Suppressor macrophage treated with lipopolysaccharide for 4 hours (primary cell): ENCODE data around the gene ASAP3.

Experiments used
- DNase-seq: peaks from one replicate; pipeline ENCODE4 v3.0.0-alpha.2; 2020

ASAP3 gene

DNA sequence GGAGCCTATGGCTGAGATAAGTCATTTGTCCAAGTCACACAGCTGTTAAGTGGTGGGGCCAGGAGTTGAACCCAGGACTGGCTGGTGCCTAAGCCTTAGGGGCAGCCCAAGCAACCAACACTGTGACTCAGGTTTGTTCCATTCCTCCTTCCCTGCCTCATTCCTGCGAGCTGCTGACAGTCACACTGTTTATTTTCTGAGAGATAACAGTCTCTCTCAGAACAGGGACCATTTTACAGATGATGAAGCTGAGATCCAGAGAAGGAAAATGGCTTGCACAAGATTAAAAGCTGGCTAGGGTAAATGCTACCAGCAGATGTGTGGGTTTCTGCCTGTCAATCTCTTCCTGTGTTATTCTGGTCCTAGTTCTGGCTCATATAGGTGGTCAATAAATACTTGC, 35.1 kb downstream of the ASAP3 start:
- DNase-seq = no peak

DNA sequence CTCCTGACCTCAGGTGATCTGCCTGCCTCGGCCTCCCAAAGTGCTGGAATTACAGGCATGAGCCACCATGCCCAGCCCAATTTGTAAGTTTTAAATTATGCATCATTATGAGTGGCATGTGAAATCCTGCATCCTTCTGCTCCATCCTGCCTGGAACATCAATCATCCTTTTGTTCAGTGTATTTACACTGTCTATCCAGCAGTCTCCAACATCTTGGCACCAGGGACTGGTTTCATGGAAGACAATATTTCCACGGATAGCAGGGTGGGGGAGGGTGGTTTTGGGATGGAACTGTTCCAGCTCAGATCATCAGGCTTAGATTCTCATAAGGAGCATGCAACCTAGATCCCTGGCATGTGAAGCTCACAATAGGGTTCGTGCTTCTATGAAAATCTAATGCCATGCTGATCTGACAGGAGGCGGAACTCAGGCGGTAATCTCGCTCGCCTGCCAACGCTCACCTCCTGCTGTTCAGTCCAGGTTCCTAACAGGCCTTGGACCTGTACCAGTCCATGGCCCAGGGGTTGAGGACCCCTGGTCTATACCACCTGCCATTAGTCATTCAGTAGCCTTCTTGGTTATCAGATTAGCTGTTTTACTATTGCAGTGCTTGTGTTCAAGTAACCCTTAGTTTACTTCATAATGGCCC, 37.2 kb downstream of the ASAP3 start:
- DNase-seq = no peak

DNA sequence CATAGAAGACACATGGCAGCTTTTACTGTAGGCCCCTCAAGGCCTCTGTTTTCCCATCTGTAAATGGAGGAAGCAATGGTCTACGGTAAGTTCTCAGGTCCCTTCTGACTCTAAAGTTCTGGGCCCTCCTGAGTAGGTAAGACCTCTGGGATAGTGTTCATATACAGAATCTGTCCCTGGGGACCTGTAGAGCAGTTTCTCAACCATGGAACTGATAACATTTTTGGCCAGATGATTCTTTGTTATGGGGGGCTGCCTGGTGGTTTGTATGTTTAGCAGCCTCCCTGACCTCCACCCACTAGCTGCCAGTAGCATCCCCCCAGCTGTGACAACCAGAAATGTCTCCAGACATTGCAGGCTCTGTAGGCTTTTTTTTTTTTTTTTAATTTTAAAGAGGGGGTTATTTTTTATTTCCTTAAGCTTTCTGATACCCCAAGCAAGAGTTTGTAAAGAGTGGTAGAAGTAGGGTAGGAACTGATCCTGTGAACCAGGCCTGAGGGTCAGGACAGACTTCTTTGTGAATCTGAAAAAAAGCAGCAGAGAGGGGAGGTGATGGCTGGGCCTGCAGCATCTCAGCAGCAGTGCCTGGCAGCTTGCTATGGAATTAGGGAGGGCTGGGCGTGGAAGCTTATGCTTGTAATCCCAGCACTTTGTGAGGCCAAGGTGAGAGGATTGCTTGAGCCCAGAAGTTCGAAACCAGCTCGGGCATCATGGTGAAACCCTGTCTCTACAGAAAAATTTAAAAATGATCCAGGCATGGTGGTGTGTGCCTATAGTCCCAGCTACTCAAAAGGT, 39.2 kb downstream of the ASAP3 start:
- no peak for DNase-seq

DNA sequence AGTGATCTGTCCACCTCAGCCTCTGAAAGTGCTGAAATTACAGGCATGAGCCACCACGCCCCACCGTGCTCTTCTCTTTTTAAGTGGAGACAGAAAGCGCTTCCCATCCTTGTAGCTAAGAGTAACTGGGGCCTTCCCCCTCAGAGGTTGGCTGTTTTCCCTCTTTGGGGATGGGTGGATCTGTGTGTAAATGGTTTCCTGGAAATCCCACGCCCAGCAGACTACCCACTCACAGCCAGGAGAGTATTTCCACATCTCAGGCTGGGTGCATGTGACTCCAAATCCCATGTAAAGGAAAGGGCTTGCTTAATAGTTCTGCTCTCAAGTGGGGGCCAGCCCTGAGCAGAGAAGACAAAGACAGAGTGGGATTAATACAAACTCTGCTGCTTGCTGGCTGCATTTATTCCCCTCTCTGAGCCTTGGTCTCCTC, 39.9 kb downstream of the ASAP3 start:
- peak; percentile 92 for DNase-seq

DNA sequence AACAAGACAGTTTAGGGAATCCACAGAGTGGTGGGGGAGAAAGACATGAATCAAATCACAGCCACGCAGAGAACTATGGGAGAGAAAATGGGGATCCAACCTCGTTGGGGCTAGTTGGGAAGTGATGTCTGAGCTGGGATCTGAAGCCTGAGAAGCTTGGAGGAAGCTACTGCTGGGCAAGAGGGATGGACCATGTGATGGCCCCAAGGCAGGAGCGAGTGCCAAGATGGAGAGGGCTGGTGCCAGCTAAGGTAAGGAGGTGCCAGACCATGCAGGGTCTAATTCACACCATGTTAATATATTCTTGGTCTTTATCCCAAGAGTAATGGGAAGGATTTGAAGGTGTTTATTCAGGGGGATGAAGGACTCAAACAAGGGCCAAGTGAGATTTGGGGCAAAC, 41.2 kb downstream of the ASAP3 start:
- DNase-seq = no peak

DNA sequence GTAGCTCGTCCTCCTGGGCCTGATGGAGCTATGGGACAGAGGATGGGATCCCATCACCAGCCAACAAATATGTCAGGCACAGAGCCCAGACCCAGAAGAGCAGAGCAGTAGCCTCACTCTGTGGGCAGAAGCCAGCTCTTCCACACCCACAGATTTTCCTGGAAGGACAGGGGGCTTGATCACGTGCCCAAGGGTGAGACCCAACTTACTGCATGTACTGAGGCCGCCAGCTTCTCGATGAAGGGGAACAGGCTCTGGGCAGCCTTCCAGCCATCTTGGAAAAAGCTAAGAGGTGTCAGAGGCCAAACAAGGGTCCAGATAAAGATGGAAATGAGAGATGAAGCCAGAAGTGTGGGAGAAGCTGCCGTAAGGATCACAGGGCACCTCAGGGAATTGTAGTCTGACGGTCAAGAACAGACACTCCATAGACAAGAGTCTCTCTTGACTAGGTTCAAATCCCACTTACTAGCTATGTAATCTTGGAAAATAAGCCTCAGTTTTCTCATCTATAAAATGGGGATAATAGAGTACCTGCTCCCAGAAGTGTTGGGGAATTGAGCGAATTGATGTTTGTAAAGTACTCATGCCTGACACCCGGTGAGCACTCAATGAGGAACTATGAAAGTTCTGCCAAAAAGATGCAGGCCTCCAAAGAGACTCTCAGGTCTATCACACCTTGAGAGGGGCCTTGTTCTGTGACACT, 42.4 kb downstream of the ASAP3 start:
- DNase-seq = no peak

DNA sequence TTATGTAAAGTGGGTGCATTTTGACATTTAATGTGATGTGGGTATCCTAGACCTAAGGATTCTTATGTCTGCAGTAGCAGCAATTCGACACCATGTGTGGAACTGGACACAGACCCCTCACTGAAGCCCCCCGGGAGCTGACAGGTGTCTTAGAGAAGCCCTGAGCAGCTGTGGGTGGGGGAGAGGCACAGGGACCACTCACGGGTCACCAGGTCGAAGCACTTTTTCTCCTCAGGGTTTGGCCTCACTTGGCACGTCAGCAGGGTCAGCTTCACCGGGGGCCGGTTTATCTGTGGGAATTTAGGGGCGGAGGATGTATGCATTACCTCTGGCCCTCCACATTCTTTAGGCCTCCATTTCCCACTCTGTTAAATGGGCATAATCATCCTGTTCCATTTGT, 45.4 kb downstream of the ASAP3 start:
- DNase-seq = no peak

DNA sequence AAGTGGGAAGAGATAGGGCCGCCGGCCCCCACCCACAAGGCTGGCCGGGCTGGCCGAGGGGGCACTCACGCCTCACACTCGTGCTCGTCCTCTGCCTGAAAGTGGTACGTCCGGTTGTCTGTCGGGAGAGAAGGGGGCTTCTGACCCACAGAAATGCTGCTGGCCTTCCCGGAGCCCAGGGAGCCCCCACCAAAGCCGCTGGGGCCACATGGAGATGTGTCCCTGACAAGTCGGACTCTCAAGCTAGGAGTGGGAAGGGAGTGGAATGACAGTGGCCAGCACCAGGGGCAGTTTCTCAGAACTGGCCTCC, 46.7 kb downstream of the ASAP3 start:
- no peak for DNase-seq

DNA sequence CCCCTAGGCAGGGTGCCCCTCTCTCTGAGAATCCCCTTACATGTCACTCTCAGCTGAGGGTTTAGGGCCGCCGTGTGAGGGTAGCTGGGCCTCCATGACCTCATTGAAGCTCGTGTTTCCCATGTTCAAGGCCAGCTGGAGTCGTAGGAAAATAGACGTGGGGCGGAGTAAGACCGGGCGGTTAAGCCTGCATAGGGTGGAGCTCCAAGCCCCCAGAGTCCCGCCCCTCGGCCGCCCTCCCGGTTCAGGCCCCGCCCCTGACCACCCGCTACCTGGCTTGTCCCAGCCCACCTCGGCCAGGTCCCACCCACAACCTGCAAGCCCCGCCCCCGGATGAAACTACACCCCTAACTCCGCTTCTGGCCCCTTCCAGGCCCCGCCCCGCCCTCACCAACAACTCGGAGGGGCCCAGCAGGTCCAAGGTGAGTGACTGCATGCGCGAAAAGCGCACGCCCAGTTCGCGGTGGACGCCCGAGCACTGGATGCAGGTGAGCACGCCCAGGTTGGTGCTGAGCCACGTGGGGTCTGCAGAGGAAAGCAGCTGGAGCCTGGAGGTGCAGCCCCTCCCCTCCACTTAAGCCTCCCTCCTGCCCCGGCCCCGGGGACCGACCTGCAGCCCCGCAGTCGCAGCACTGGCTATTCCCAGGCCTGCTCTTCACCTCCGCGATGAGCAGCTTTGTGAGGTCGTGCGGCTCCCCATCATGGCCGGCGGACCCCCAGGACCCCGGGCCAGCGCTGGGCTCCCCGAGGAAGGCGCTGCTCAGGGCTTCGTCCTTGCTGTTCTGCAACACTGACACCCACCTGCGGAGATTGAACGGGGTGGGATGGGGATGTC, 47.2 kb downstream of the ASAP3 start:
- DNase-seq = no peak

DNA sequence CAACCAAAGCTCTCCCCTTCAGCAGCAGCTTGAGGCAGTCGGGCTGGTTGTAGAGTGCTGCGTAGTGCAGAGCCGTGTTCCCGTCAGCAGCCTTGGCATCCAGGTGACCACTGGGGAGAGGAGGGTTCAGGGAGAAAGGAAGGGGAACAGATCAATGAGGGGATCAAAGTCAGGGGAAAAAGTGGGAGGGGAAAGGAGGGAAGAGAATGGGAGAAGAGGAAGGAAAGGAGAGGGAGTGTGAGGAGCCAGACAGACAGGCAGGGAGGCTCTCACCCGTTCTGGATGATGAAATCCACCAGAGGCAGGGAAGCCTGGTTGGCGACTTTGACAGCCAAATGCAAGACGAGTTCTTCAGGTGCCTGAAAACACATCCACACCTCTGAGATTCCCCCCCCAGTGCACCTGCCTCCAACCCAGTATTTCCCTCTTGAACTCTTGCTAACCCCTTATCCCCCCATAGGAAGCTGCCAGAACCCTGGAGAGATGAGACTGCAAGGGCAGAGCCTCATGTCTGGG, 49.7 kb downstream of the ASAP3 start:
- DNase-seq = no peak

DNA sequence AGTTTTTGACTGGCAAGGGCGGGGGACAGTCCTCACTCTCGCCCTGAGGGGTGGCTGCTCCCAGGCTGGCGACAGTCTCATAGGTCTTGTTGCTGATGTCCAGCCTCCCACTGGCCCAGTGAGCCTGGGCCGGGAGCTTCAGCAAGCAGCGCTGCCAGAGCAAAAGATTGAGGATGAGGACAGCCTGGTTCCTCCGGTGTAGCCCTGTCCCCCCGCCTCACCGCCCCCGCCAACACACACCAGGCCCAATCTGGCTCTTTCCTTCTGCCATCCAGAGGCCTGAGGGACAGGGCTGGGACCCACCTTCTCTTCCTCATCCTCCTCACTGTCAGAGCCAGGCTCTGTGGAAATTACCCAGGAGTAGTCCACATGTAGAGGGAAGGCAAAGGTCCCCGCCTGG, 50.9 kb downstream of the ASAP3 start:
- no peak for DNase-seq

DNA sequence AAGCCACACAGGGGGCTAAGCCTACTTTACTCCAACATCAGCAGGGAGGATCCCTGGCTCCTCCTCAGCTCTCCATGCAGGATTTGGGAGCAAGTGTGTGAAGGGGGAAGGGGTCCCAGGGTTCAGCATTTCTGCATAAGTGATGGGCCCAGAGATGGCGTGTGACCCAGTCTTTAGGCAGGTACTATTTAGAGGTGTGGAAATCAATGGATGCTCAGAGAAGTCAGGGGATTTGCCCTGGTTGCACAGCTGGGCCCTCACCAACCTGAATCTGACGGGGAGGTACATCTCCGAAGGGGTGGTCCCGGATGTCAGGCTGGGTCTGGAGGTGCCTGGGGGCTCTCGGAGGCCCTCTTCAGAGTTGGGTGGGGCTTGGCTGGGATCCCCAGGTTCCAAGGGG, 52.5 kb downstream of the ASAP3 start:
- DNase-seq = no peak

DNA sequence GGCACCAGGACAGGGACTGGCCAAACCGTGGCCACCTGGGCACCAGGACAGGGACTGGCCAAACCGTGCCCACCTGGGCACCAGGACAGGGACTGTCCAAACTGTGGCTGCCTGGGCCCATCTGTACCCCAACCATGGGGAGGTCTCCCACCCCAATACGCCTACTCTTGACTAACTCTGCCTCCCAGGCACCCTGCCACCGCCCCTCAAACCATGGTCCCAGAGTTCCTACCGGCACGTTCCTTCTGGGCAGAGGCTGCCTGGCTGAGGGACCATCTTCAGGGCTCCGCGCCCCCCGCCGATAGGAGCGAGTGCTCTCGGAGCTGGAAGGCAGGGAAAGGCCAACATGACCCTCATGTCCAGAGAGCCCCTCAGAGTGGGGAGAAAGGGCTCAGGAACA, 53.2 kb downstream of the ASAP3 start:
- no peak for DNase-seq

DNA sequence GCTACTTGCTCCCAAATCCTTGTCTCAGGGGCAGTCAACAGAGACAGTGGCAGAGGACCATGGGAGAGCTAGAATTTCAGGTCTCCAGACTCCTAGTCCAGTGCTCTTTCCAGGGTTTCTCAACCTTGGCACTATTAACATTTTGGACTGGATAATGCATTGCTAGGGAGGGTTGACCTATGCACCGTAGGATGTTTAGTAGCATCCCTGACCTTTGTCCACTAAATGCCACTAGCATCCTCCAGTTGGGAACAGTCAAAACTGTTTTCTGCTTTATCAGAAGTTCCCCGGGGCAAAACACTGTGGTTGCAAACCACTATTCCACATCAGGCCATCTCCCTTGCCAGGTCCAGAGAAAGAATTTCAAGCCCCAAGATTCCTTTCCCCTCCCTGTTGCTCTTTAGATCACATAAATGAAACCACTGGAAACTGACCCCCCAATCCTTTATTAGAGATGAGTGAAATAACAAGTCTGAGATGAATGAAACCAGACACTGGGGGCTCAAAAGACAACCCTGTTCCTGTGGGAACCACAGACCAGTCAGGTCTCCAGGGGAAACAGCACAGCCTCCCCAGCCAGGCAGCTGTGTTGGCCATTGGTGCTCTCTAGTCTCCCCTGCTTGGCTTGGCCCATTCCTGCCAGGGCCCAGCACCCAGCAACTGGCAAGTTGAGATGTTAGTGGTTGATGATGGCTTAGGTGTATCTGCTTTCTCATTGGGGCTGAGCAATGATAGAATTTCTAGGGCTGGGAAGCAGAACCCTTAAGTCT, 55.7 kb downstream of the ASAP3 start:
- DNase-seq = no peak

DNA sequence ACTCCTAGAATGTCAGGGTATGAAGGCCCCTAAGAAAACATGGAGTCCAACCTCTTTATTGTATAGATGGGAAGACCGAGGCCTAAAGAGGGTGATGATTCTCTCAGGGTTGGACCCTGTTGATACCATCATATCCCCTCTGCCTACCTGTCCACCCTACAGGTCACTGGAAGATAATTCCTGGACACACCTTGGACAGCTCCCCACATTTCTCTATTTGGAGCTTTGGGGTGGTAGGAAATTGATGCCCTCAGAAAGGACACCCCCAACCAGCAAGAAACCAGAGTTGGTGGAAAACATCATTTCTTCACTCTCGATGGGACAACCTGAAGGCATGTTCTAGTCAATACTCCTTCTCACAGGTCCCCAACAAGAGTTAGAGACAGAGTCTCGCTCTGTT, 56.4 kb downstream of the ASAP3 start:
- no peak for DNase-seq

DNA sequence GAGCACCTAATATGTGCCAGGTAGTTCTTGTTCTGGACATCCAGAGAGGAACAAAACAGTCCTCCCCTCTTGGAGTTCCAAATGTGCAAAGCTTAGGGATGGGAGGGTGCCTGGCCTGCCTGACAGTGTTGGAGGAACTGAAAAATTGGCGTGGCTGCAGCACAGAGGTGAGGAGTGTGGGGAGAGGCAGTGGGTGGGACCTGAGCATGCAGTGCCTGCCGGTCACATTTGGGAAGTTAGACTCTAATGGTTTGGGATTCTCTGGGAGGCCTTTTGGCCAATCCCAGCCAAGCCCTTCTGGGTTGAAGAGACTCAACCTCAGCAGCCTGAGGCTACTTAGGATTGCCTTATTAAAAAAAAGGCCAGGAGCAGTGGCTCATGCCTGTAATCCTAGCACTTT, 57.2 kb downstream of the ASAP3 start:
- no peak for DNase-seq

DNA sequence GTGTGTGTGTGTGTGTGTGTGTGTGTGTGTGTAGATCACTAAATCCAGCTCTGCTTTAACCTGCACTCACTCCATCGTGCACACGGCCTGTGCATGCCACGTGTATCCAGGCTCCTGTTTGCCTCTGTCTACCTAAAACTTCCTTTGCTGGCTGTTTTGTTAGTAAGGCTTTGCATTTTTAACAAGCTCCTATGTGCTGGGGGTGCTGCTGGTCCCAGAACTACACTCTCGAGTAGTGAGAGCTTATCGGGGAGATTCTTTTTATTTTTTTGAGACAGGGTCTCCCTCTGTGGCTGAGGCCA, 58.8 kb downstream of the ASAP3 start:
- no peak for DNase-seq

DNA sequence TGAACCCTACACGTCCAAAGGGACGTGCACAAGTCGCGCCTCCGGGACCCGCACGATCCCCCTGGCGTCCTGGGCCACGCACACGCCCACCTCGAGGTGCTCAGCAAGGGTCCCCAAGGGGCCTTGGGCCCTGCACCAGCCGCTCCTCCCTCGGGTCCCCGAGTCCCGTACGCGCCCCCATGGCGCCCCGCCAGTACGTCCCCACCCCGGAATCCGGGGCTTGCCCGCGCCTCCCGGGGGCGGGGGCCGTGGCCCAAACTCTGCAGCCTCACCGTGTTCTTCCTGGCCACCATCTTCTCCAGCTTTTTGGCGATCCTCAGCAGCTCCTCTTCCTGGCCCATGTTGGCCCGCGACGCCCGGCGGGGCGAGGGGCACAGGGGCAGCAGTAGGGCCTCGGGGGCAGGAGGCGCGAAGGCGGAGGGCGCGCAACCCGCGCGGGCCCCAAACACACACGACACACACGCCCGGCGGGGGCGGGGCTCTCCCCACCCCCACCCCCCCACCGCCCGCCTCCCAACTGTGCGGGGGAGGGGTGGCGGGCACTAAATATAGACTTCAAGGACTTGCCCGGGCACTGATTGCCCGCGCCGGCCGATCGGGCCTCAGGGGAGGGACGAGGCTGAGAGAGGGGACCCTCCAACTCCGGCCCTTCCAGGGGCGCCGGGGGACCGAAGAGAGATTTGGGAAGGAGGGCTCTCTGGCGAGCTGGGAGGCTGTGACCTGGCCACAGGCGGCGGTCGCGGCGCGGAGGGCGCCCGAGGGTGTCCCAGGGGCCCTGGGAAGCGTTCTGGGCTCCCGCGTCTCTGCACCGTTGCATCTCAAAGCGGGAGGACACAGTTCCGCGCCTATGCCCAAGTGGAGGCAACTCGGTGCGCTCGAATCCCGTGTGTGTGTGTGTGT, 59.4 kb downstream of the ASAP3 start, which contains the start of gene TCEA3:
TCEA3 (minus strand) TSS at position 456 of the 900 bp plus-strand sequence; CDS start at position 341, 115 bp downstream.
- no peak for DNase-seq

DNA sequence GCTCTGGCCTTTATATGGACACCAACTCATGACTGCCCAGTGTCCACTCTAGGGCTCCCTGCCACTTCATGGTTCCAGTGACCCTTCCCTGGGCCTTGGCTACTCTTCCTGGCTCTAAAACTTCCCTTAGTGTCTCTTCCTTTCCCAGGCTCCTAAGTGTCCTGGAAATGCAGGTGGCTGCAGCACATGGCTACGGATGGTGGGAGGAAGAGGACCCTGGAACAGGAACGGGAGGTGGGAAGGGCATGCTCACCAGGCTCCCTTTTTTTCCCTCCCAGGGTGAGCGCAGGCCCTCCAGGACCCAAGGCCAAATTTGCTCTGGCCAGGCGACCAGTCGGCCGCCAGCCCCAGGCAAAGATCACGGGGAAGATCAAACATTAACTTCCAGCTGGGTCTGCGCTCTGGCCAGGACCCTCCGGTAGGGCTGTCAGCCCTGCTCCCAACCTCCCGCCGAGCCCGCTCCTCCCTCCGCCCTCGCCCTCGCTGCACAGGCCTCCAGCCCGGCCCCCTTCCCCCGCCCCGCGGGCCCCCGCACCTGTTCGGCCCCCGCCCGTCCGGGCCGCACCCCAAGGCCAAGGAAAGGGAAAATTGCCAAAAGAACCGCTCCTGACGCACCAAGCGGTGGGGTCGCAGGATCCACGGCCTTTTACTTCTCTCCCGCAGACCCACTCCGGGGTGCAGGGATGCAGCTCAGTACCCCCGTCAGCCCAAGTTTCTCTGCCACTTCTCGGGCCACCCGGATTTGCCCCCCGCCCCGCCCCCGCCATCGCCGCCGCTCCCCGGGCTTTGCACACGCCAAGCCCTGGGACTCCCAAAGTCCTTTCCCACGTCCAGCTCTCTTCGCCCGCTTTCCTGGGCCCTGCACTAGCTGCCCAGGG, 60.3 kb downstream of the ASAP3 start:
- DNase-seq = no peak

DNA sequence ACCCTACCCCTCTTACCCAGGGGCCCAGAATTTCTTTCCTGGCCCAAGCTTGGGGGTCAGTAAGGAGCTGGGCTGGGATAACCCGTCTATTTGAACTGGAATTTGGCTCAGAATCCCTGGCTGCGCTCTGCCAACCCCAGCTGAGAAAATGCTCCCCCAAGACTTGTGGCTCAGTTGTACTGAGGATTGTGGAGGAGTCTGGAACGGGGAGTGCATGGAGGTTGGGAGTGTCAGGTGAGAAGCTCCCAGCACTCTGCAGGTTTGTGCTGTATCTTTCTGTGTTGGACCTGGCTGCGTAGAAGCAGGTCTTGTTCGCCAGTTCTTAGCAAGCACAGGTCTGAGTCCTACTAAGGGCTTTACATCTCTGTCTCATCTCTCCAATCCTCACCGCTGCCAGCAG, 61.0 kb downstream of the ASAP3 start:
- DNase-seq = no peak
